HL-60 (cell line): ENCODE results near the gene PHF13.

Source experiments
- DNase-seq, 2 experiments: peaks; one replicate each; pipeline ENCODE4 v3.0.0-alpha.2; 2010 to 2020; ENCODE audit warnings: low read depth in 1 of 2, low spot score in 1 of 2
- H3K27ac ChIP-seq: fragments of 250-450 bp; sonication (Bioruptor Pico); replicated peaks from 2 replicates; pipeline ENCODE4 v1.5.1; 2020; ENCODE audit warnings: mild to moderate bottlenecking, moderate library complexity
- H3K27me3 ChIP-seq: fragments of 250-450 bp; sonication (Bioruptor Pico); 2 replicates; pipeline ENCODE4 v1.5.1; 2021; ENCODE audit warnings: mild to moderate bottlenecking, moderate library complexity; ENCODE audit not compliant: insufficient read depth, poor library complexity, severe bottlenecking
- H3K4me3 ChIP-seq: replicated peaks from 2 replicates; pipeline ENCODE4 v1.5.1; 2011; ENCODE audit warnings: mild to moderate bottlenecking, control low read depth, low read length; ENCODE audit not compliant: insufficient read depth
- CTCF ChIP-seq: IDR thresholded peaks from one replicate; pipeline ENCODE4 v1.5.1; 2011; ENCODE audit warnings: low read length, control low read depth, inconsistent platforms; ENCODE audit not compliant: insufficient read depth
- GABPA ChIP-seq: IDR thresholded peaks from 2 replicates; pipeline ENCODE4 v1.6.1; 2012; ENCODE audit warnings: low read depth
- POLR2AphosphoS5 ChIP-seq: IDR thresholded peaks from 2 replicates; pipeline ENCODE4 v1.6.1; 2012; ENCODE audit warnings: low read depth
- SPI1 ChIP-seq: IDR thresholded peaks from 2 replicates; pipeline ENCODE4 v1.6.1; 2012; ENCODE audit warnings: low read depth, mild to moderate bottlenecking, borderline replicate concordance
- long read RNA-seq: library from polyadenylated mRNA; unstranded; transcript quantifications from one replicate; pipeline ENCODE4 v2.0.0, GENCODE V29; 2020
- TF ChIP-seq, protein P1 (sequence below): IDR thresholded peaks from 2 replicates; pipeline ENCODE4 v1.6.1; 2012; ENCODE audit warnings: low read depth; ENCODE audit not compliant: insufficient replicate concordance

PHF13 gene
- long read RNA-seq, transcript PHF13-201 (4 exons, 3,681 nt) = major isoform, 73 of 85 reads
- long read RNA-seq, partial matches to known transcripts = 6 of 85 reads
- long read RNA-seq, other reads (novel, unspliced or antisense) = 5 of 85 reads

DNA sequence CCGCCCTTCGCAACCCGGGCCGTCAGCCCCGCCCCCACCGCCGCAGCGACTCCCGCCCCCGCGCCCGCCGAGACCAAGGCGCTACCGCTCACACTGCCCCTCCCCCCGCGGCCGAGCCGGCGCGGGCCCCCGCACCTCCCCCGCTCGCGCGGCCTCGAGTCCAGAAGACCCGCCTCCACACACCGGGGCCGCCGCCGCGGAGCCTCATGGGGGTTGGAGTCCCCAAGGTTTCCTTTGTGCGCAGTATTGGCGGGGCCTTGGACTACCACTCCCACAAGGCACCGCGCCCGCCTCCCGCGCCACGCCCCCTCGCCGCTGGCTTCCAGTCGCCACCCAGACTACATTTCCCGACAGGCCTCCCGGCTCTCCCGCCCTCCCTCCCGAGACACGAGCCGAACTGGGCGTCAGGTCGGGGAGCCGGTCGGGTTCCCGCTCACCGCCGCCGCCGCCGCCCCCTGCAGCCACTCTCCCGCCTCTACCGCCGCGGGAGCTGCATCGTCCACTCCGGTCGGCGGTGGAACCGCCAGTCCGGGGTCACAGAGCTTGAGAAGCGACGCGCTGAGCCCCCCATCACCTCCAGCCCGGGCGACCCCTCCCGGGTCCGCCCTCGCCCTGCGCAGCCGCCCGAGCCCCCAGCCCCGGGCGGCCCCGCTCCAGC, at the start of gene PHF13:
PHF13 (plus strand) TSS at position 371 of the 658 bp plus-strand sequence. CDS start 336 bp downstream, outside the sequence.
- H3K27me3 ChIP-seq = no peaks in the 10 kb centered on the region
- TF ChIP-seq POLR2AphosphoS5 (no peak), SPI1 (no peak), GABPA (no peak; the same call in 1 of the 2 replicates), CTCF (no peak)
- TF ChIP-seq, protein P1, sequence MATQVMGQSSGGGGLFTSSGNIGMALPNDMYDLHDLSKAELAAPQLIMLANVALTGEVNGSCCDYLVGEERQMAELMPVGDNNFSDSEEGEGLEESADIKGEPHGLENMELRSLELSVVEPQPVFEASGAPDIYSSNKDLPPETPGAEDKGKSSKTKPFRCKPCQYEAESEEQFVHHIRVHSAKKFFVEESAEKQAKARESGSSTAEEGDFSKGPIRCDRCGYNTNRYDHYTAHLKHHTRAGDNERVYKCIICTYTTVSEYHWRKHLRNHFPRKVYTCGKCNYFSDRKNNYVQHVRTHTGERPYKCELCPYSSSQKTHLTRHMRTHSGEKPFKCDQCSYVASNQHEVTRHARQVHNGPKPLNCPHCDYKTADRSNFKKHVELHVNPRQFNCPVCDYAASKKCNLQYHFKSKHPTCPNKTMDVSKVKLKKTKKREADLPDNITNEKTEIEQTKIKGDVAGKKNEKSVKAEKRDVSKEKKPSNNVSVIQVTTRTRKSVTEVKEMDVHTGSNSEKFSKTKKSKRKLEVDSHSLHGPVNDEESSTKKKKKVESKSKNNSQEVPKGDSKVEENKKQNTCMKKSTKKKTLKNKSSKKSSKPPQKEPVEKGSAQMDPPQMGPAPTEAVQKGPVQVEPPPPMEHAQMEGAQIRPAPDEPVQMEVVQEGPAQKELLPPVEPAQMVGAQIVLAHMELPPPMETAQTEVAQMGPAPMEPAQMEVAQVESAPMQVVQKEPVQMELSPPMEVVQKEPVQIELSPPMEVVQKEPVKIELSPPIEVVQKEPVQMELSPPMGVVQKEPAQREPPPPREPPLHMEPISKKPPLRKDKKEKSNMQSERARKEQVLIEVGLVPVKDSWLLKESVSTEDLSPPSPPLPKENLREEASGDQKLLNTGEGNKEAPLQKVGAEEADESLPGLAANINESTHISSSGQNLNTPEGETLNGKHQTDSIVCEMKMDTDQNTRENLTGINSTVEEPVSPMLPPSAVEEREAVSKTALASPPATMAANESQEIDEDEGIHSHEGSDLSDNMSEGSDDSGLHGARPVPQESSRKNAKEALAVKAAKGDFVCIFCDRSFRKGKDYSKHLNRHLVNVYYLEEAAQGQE = no peak
- H3K4me3 ChIP-seq = peak within 1 kb of the TSS; percentile 83
- H3K27ac ChIP-seq = peak within 1 kb of the TSS; percentile 52
- peak; percentile 97 to 99 for DNase-seq

DNA sequence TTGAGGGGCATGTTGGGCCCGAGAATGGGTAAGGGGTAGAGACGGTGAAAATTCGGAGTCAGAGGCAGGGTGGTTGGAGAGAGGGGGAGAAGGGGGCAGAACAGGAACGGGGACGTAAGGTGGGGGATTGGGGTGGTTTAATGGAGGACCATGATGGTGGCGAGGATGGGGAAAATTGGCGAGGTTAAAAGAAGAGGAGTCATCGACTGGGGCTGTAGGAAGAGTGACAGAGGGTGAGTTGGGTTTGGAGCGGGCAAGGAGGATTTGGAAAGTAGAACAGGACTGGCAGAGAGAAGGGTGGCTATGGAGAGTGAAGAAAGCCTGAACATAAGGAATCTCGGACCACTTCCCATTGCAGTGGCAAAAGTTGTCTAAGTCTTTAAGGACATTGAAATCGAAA, 44.5 kb upstream of the PHF13 start:
- Histone ChIP-seq H3K27me3 (peaks cover 4% of the 10 kb centered on the region), H3K27ac (no peak overlapping the region), H3K4me3 (no peak overlapping the region)
- no peak for TF ChIP-seq SPI1
- no peak for TF ChIP-seq POLR2AphosphoS5
- TF ChIP-seq CTCF = no peak
- TF ChIP-seq, protein P1 = no peak
- TF ChIP-seq GABPA = no peak
- DNase-seq = no peak

GRCh38 chr1:6570100-6570499, 43.4 kb upstream of the PHF13 start:
- DNase-seq = no peak
- TF ChIP-seq GABPA (no peak), CTCF (no peak), POLR2AphosphoS5 (no peak), SPI1 (no peak)
- TF ChIP-seq, protein P1 = no peak
- Histone ChIP-seq H3K27ac (no peak overlapping the region), H3K4me3 (no peak overlapping the region), H3K27me3 (peaks cover 4% of the 10 kb centered on the region)
